ENCODE data around the gene TTC36.
"Not testable (repeated sequence)": the region's sequence is repeated elsewhere in the genome, so short reads cannot be mapped to it uniquely, and the experiment has no call there.

The TTC36 gene

DNA sequence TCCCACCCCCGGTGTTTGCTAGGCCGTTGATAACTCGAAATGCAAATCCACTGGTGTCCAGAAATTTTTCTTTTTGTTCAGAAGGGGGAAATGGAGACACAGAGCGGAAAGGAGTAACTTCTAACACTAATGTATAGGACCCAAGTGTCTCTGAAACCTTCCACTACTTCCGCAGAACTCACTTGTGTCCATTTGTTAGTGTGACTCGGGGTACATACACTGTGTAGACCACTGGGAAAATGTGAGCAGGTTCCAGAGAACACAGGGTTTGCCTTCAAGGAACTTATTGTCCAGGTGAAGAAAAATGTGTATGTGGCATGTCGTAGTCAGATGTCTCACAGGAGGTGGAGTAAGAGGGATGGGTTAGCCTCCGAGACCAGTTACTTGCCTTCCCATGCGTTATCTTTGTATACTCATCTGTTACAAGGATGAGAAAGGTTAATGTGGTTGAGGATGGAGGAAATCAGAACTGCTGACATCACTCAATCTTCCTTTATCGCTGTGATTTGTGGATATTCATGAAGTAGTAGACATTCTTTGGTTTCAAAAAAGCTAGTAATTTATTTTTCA, 45.8 kb downstream of the TTC36 start:
- peak overlapping the region; percentile 88 for H3K4me3 ChIP-seq (ENCODE audit: low read depth, low read length)
- peak; percentile 43 for DNase-seq (ENCODE audit: low read depth)
- TF ChIP-seq MYC (IDR thresholded peaks at IDR 0.05; ENCODE audit: low read depth, low read length), result no peak
- TF ChIP-seq POLR2A (IDR thresholded peaks at IDR 0.05; ENCODE audit: extremely low read depth, insufficient read length), result no peak
- TF ChIP-seq, protein P1, sequence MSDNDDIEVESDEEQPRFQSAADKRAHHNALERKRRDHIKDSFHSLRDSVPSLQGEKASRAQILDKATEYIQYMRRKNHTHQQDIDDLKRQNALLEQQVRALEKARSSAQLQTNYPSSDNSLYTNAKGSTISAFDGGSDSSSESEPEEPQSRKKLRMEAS (IDR thresholded peaks at IDR 0.05; ENCODE audit: low read depth, low read length), result no peak
- TF ChIP-seq, protein P2, sequence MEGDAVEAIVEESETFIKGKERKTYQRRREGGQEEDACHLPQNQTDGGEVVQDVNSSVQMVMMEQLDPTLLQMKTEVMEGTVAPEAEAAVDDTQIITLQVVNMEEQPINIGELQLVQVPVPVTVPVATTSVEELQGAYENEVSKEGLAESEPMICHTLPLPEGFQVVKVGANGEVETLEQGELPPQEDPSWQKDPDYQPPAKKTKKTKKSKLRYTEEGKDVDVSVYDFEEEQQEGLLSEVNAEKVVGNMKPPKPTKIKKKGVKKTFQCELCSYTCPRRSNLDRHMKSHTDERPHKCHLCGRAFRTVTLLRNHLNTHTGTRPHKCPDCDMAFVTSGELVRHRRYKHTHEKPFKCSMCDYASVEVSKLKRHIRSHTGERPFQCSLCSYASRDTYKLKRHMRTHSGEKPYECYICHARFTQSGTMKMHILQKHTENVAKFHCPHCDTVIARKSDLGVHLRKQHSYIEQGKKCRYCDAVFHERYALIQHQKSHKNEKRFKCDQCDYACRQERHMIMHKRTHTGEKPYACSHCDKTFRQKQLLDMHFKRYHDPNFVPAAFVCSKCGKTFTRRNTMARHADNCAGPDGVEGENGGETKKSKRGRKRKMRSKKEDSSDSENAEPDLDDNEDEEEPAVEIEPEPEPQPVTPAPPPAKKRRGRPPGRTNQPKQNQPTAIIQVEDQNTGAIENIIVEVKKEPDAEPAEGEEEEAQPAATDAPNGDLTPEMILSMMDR (IDR thresholded peaks at IDR 0.05; ENCODE audit: low read depth, low read length), result no peak

DNA sequence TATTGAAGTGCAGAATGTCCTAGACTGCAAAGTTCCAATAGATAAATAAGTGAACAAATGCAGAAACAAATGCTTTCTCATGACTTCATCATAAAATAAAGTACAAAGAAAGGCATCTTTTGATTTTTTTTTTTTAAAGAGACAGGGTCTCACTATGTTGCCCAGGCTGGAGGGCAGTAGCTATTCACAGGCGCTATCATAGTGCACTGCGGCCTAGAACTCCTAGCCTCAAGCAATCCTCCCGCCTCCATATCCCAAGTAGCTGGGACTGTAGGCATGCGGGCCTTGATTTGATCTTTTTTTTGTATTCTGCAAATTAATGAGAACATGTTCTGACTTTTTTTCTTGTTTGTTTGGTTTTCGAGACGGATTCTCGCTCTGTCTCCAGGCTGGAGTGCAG, 47.4 kb downstream of the TTC36 start:
- TF ChIP-seq POLR2A (IDR thresholded peaks at IDR 0.05; ENCODE audit: extremely low read depth, insufficient read length) (no peak), MYC (IDR thresholded peaks at IDR 0.05; ENCODE audit: low read depth, low read length) (no peak)
- TF ChIP-seq, protein P1 (IDR thresholded peaks at IDR 0.05; ENCODE audit: low read depth, low read length), result no peak
- TF ChIP-seq, protein P2 (IDR thresholded peaks at IDR 0.05; ENCODE audit: low read depth, low read length), result no peak
- no peak for DNase-seq (ENCODE audit: low read depth)
- H3K4me3 ChIP-seq (ENCODE audit: low read depth, low read length), result peak overlapping the region; percentile 88

DNA sequence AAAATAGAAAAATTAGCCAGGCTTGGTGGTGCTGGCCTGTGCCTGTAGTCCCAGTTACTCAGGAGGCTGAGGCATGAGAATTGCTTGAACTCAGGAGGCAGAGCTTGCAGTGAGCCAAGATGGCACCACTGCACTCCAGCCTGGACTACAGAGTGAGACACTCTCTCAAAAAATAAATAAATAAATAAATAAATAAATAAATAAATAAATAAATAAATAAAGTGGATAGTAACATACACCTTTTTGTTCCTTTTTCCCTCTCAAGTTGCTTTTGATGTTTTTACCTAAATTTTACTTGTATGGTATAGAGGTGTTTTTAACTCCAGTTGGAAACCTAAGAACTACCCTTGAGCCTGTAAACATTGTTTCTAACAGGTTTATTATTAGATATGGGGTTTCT, 50.7 kb downstream of the TTC36 start:
- not testable (repeated sequence) for H3K4me3 ChIP-seq (ENCODE audit: low read depth, low read length); DNase-seq (ENCODE audit: low read depth)

All from NB4 (cell line).